HEK293 (cell line): ENCODE data around the gene RPS6KA5.

Experiments used
- CTCF ChIA-PET: fragments of 350-600 bp; formaldehyde crosslinking; extraction: SDS; loops from one replicate; lab custom pipeline; 2021; ENCODE audit warnings: antibody characterized with exemption; lab: Yijun Ruan, JAX
- POLR2A ChIA-PET: fragments of 300-600 bp; formaldehyde crosslinking; extraction: SDS; loops from one replicate; lab custom pipeline; 2020; ENCODE audit warnings: antibody characterized with exemption, inconsistent platforms; lab: Yijun Ruan, JAX
- H3K27ac ChIP-seq: fragments of 200-500 bp; sonication (Bioruptor generic); 2 replicates; pipeline ENCODE4 v1.5.1; 2014; ENCODE audit warnings: low read depth, low read length, control low read depth, inconsistent platforms; ENCODE audit errors: extremely low read depth
- H3K36me3 ChIP-seq, 2 experiments: fragments of 200-500 bp in 1 of 2; sonication (Bioruptor generic) in 1 of 2; 1 replicate in 1 of 2; 2 replicates in 1 of 2; pipeline ENCODE4 v1.5.1; 2014 to 2017; ENCODE audit warnings: inconsistent platforms in 2 of 2, low read length in 2 of 2; ENCODE audit not compliant: control insufficient read depth in 2 of 2, insufficient read depth in 1 of 2
- H3K4me1 ChIP-seq: fragments of 200-500 bp; sonication (Bioruptor generic); 2 replicates; pipeline ENCODE4 v1.5.1; 2014; ENCODE audit warnings: mild to moderate bottlenecking, low read length, inconsistent platforms; ENCODE audit not compliant: control insufficient read depth, insufficient read depth
- H3K4me3 ChIP-seq: 2 replicates; pipeline ENCODE4 v1.5.1; 2011; ENCODE audit warnings: low read depth, mild to moderate bottlenecking, control low read depth, low read length, moderate library complexity
- H3K9me3 ChIP-seq: fragments of 200-500 bp; sonication (Bioruptor generic); 2 replicates; pipeline ENCODE4 v1.5.1; 2014; ENCODE audit warnings: low read depth, low read length, inconsistent platforms; ENCODE audit not compliant: control insufficient read depth, insufficient read depth
- IKZF3 ChIP-seq: fragments of 450-650 bp; IDR thresholded peaks from 2 replicates; pipeline ENCODE4 v1.5.0; 2018; ENCODE audit warnings: missing biosample characterization, mild to moderate bottlenecking, missing genetic modification characterization, moderate library complexity
- KLF10 ChIP-seq: fragments of 450-650 bp; IDR thresholded peaks from 2 replicates; pipeline ENCODE4 v1.5.1; 2018; ENCODE audit warnings: missing biosample characterization, mild to moderate bottlenecking, missing genetic modification characterization
- PRDM10 ChIP-seq: fragments of 450-650 bp; formaldehyde crosslinking; IDR thresholded peaks from 2 replicates; pipeline ENCODE4 v1.5.1; 2016; ENCODE audit warnings: missing biosample characterization, missing genetic modification characterization
- PRDM6 ChIP-seq: fragments of 450-650 bp; formaldehyde crosslinking; IDR thresholded peaks from 2 replicates; pipeline ENCODE4 v1.5.1; 2017; ENCODE audit warnings: missing biosample characterization, missing genetic modification characterization
- SCRT1 ChIP-seq: fragments of 450-650 bp; formaldehyde crosslinking; IDR thresholded peaks from 2 replicates; pipeline ENCODE4 v1.5.1; 2016; ENCODE audit warnings: missing biosample characterization, missing genetic modification characterization, borderline replicate concordance
- SETDB1 ChIP-seq: IDR thresholded peaks from one replicate; pipeline ENCODE4 v1.6.1; 2017; ENCODE audit warnings: mild to moderate bottlenecking, low read length, moderate library complexity, mixed read lengths; ENCODE audit not compliant: insufficient read length
- SP3 ChIP-seq: fragments of 450-650 bp; formaldehyde crosslinking; IDR thresholded peaks from 2 replicates; pipeline ENCODE4 v1.5.1; 2016; ENCODE audit warnings: missing biosample characterization, missing genetic modification characterization
- SP7 ChIP-seq: fragments of 450-650 bp; formaldehyde crosslinking; IDR thresholded peaks from 2 replicates; pipeline ENCODE4 v1.5.1; 2016; ENCODE audit warnings: missing biosample characterization, missing genetic modification characterization
- ZBTB1 ChIP-seq: fragments of 450-650 bp; formaldehyde crosslinking; IDR thresholded peaks from 2 replicates; pipeline ENCODE4 v1.5.1; 2016; ENCODE audit warnings: missing biosample characterization, missing genetic modification characterization
- ZNF10 ChIP-seq: fragments of 450-650 bp; formaldehyde crosslinking; IDR thresholded peaks from 2 replicates; pipeline ENCODE4 v1.5.1; 2017; ENCODE audit warnings: missing biosample characterization, missing genetic modification characterization
- ZNF114 ChIP-seq: fragments of 450-650 bp; formaldehyde crosslinking; IDR thresholded peaks from 2 replicates; pipeline ENCODE4 v1.5.0; 2017; ENCODE audit warnings: missing biosample characterization, missing genetic modification characterization
- ZNF133 ChIP-seq: fragments of 450-650 bp; formaldehyde crosslinking; IDR thresholded peaks from 2 replicates; pipeline ENCODE4 v1.5.1; 2016; ENCODE audit warnings: missing biosample characterization, missing genetic modification characterization
- ZNF23 ChIP-seq: fragments of 450-650 bp; formaldehyde crosslinking; IDR thresholded peaks from 2 replicates; pipeline ENCODE4 v1.5.1; 2016; ENCODE audit warnings: missing biosample characterization, missing genetic modification characterization, borderline replicate concordance
- ZNF311 ChIP-seq: fragments of 450-650 bp; formaldehyde crosslinking; IDR thresholded peaks from 2 replicates; pipeline ENCODE4 v1.5.1; 2017; ENCODE audit warnings: missing biosample characterization, missing genetic modification characterization, borderline replicate concordance
- ZNF350 ChIP-seq: fragments of 450-650 bp; formaldehyde crosslinking; IDR thresholded peaks from 2 replicates; pipeline ENCODE4 v1.5.0; 2017; ENCODE audit warnings: missing biosample characterization, mild to moderate bottlenecking, missing genetic modification characterization
- ZNF544 ChIP-seq: fragments of 450-650 bp; formaldehyde crosslinking; IDR thresholded peaks from 2 replicates; pipeline ENCODE4 v1.5.0; 2017; ENCODE audit warnings: missing biosample characterization, missing genetic modification characterization
- ZNF664 ChIP-seq: fragments of 450-650 bp; formaldehyde crosslinking; IDR thresholded peaks from 2 replicates; pipeline ENCODE4 v1.5.1; 2016; ENCODE audit warnings: missing biosample characterization, missing genetic modification characterization
- ZNF830 ChIP-seq: fragments of 450-650 bp; IDR thresholded peaks from 2 replicates; pipeline ENCODE4 v1.5.0; 2018; ENCODE audit warnings: missing biosample characterization, missing genetic modification characterization, low read depth, mild to moderate bottlenecking, moderate library complexity
- ZSCAN23 ChIP-seq: fragments of 450-650 bp; formaldehyde crosslinking; IDR thresholded peaks from 2 replicates; pipeline ENCODE4 v1.5.1; 2016; ENCODE audit warnings: missing biosample characterization, missing genetic modification characterization
- ZXDB ChIP-seq: fragments of 450-650 bp; formaldehyde crosslinking; IDR thresholded peaks from 2 replicates; pipeline ENCODE4 v1.5.1; 2016; ENCODE audit warnings: missing biosample characterization, missing genetic modification characterization
- TF ChIP-seq, protein P1 (sequence below): fragments of 450-650 bp; formaldehyde crosslinking; IDR thresholded peaks from 2 replicates; pipeline ENCODE4 v1.5.1; 2016; ENCODE audit warnings: missing biosample characterization, missing genetic modification characterization
- TF ChIP-seq, protein P2 (sequence below): fragments of 450-650 bp; formaldehyde crosslinking; IDR thresholded peaks from 2 replicates; pipeline ENCODE4 v1.5.1; 2017; ENCODE audit warnings: missing biosample characterization, mild to moderate bottlenecking, missing genetic modification characterization, moderate library complexity
- TF ChIP-seq, protein P3 (sequence below): fragments of 450-650 bp; formaldehyde crosslinking; IDR thresholded peaks from 2 replicates; pipeline ENCODE4 v1.5.1; 2016; ENCODE audit warnings: missing biosample characterization, missing genetic modification characterization

The RPS6KA5 gene

DNA sequence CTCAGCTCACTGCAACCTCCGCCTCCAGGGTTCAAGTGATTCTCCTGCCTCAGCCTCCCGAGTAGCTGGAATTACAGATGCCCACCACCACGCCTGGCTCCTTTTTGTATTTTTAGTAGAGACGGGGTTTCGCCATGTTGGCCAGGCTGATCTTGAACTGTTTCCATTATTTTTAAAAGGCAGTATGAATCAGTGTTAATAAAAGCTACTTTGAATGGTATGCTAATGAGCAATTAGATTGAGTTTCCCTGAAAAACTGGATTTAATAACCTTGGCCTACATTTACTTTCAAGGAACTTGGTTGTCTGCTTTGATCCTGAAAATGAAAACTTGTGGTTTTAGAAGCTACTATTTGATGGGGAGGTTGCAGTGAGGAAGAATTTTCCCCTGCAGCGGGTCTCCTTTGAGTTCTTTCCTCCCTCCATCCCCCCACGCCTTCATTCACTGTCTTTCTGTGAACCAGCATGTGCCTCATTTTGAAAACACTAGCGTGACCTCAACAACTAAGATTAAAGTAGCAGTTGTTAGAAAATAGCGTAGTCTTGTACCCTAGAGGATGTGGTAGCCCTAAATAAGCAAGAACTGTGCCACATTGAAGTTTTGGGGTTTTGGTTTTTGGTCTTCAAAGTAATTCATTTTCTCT lies 17.8 kb upstream of the RPS6KA5 start:
- H3K4me3 ChIP-seq: no peak overlapping the region
- no peak overlapping the region for H3K27ac ChIP-seq
- no peaks in the 10 kb centered on the region for H3K9me3 ChIP-seq
- no peak for TF ChIP-seq IKZF3 (tag by site-specific recombination)
- TF ChIP-seq ZNF350 (tag by site-specific recombination): no peak
- TF ChIP-seq ZBTB1: no peak
- no peak for TF ChIP-seq SCRT1 (tag by site-specific recombination)
- no peak for TF ChIP-seq SP7 (tag by site-specific recombination)
- TF ChIP-seq SP3 (tag by site-specific recombination): no peak
- no peak for TF ChIP-seq ZNF311 (tag by site-specific recombination)
- TF ChIP-seq, protein P1, sequence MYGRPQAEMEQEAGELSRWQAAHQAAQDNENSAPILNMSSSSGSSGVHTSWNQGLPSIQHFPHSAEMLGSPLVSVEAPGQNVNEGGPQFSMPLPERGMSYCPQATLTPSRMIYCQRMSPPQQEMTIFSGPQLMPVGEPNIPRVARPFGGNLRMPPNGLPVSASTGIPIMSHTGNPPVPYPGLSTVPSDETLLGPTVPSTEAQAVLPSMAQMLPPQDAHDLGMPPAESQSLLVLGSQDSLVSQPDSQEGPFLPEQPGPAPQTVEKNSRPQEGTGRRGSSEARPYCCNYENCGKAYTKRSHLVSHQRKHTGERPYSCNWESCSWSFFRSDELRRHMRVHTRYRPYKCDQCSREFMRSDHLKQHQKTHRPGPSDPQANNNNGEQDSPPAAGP: no peak
- TF ChIP-seq ZXDB (tag by site-specific recombination): no peak
- TF ChIP-seq ZNF664: no peak
- no peak for TF ChIP-seq KLF10 (tag by site-specific recombination)
- TF ChIP-seq ZNF23 (tag by site-specific recombination): no peak
- TF ChIP-seq, all 188 proteins: peak for 0
- ChIA-PET POLR2A (no interaction called here), CTCF (no interaction called here)
- no peaks in the 10 kb centered on the region for H3K4me1 ChIP-seq
- no peaks in the 10 kb centered on the region for H3K36me3 ChIP-seq

DNA sequence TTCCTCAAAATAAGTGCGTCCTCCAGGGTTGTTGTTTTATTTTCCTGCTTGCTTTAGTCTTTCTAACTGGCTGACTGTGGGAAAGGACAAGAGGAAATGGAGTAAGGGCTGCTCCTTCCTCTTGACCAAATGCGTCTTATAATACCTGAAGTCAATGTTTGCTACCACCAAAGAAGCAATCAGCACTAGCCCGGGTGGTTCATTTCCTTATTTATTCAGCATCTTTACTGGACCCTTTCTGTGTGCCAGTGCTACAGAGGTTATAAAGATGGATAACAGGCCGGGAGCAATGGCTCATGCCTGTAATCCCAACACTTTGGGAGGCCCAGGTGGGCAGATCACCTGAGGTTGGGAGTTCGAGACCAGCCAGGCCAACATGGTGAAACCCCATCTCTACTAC lies 15.1 kb upstream of the RPS6KA5 start:
- no peak for TF ChIP-seq PRDM6 (tag by site-specific recombination)
- no peak for TF ChIP-seq ZNF23 (tag by site-specific recombination)
- TF ChIP-seq ZNF830 (tag by site-specific recombination): no peak
- TF ChIP-seq ZNF114: no peak
- no peak for TF ChIP-seq ZSCAN23 (tag by site-specific recombination)
- no peak for TF ChIP-seq ZNF544
- Histone ChIP-seq H3K4me1 (no peaks in the 10 kb centered on the region), H3K36me3 (no peaks in the 10 kb centered on the region), H3K27ac (no peak overlapping the region), H3K4me3 (no peak overlapping the region), H3K9me3 (no peaks in the 10 kb centered on the region; the same call in 1 of the 2 replicates)
- POLR2A ChIA-PET: no interaction called here
- CTCF ChIA-PET: interaction anchor here (0.7 kb wide), 1 partner anchor 230 kb away, joined by 3 read pairs; no protein-coding TSS in a partner anchor

DNA sequence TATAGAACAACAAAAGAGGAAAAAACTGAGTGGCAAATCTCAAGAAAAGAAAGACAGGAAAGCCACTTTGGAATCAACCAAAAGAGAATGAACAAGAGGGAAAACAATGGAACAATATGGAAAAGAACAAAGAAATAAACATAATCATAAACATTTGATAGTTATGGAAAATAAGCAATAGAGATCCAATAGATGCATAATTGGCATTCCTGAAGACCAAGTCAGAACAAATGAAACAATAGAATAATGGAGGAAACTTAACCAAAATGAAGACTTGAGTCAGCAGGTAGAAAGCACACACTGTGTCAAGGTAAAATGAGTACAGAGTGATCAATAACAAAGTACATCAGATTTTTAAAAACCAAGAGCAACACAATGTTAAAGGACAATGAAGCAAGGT lies 10.1 kb upstream of the RPS6KA5 start:
- peak; percentile 17 for TF ChIP-seq SETDB1
- TF ChIP-seq, protein P2, sequence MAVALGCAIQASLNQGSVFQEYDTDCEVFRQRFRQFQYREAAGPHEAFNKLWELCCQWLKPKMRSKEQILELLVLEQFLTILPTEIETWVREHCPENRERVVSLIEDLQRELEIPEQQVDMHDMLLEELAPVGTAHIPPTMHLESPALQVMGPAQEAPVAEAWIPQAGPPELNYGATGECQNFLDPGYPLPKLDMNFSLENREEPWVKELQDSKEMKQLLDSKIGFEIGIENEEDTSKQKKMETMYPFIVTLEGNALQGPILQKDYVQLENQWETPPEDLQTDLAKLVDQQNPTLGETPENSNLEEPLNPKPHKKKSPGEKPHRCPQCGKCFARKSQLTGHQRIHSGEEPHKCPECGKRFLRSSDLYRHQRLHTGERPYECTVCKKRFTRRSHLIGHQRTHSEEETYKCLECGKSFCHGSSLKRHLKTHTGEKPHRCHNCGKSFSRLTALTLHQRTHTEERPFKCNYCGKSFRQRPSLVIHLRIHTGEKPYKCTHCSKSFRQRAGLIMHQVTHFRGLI (tag by site-specific recombination): no peak
- TF ChIP-seq ZNF133 (tag by site-specific recombination): peak; percentile 97
- TF ChIP-seq, protein P3, sequence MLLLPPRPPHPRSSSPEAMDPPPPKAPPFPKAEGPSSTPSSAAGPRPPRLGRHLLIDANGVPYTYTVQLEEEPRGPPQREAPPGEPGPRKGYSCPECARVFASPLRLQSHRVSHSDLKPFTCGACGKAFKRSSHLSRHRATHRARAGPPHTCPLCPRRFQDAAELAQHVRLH (tag by site-specific recombination): no peak
- TF ChIP-seq PRDM10 (tag by site-specific recombination): no peak
- TF ChIP-seq ZNF10 (tag by site-specific recombination): no peak
- POLR2A ChIA-PET: interaction anchor here (1.3 kb wide), 1 partner anchor 10 kb away, joined by 4 read pairs; the partner anchor contains the start of gene RPS6KA5
- H3K4me1 ChIP-seq: no peaks in the 10 kb centered on the region
- no peak overlapping the region for H3K27ac ChIP-seq
- H3K4me3 ChIP-seq: no peak overlapping the region
- H3K36me3 ChIP-seq: no peaks in the 10 kb centered on the region
- no peaks in the 10 kb centered on the region; the same call in 1 of the 2 replicates for H3K9me3 ChIP-seq
- CTCF ChIA-PET: interaction anchor here (1.4 kb wide), 1 partner anchor 102 kb away, joined by 3 read pairs; no protein-coding TSS in a partner anchor
